A549 (cell line): ENCODE results near the gene SPATA6L. TPM values are rescaled to one million over a fixed set of nuclear protein-coding genes. Genes with fewer than 3 reads are reported as not detected.
A peak's percentile ranks its signal among the peaks of the same experiment; 100 is the strongest.

Experiments
- ATAC-seq, 2 experiments: fragments of 200-7000 bp in 1 of 2; fragments of >200 bp in 1 of 2; cut with Nextera tagmentation in 1 of 2; cut with Tn5 transposase in 1 of 2; 3 replicates each; pipeline versions ENCODE4 v1.8.0 to v1.9.1; 2018 to 2020; ENCODE audit warnings: mild to moderate bottlenecking in 1 of 2, moderate library complexity in 1 of 2
- CTCF ChIA-PET: fragments of 300-600 bp; sonication (Branson Sonifier 250); formaldehyde crosslinking; extraction: SDS; loops from one replicate; lab custom pipeline; 2021; ENCODE audit warnings: antibody characterized with exemption, inconsistent platforms; lab: Yijun Ruan, JAX
- POLR2A ChIA-PET: fragments of 350-600 bp; formaldehyde crosslinking; extraction: SDS; loops from one replicate; lab custom pipeline; 2021; ENCODE audit warnings: antibody characterized with exemption, inconsistent platforms; lab: Yijun Ruan, JAX
- DNase-seq, 2 experiments: peaks; one replicate each; pipeline versions ENCODE4 v3.0.0 to v3.0.0-alpha.2; 2011 to 2016; ENCODE audit warnings: low read depth in 1 of 2, low spot score in 1 of 2
- FAIRE-seq: peaks from 2 replicates; lab custom pipeline; 2011; peaks lifted over from hg19 to GRCh38; lab: Jason Lieb, UNC
- H3K27ac ChIP-seq, 2 experiments: fragments of >200 bp; sonication (Bioruptor Twin); formaldehyde crosslinking; 3 replicates each; pipeline ENCODE4 v1.5.1; 2016 to 2017
- H3K4me1 ChIP-seq: fragments of >200 bp; sonication (Bioruptor Twin); formaldehyde crosslinking; 3 replicates; pipeline ENCODE4 v1.6.1; 2016
- H3K4me2 ChIP-seq: fragments of >200 bp; sonication (Bioruptor Twin); formaldehyde crosslinking; 3 replicates; pipeline ENCODE4 v1.6.1; 2016
- H3K4me3 ChIP-seq: fragments of >200 bp; sonication (Bioruptor Twin); formaldehyde crosslinking; 3 replicates; pipeline ENCODE4 v1.5.1; 2016
- H3K9me3 ChIP-seq: fragments of >200 bp; sonication (Bioruptor Twin); formaldehyde crosslinking; 3 replicates; pipeline ENCODE4 v1.6.1; 2016
- ATOH8 ChIP-seq: fragments of 250-450 bp; sonication (Bioruptor Pico); IDR thresholded peaks from 2 replicates; pipeline ENCODE4 v1.5.0; 2020; ENCODE audit warnings: low read depth, mild to moderate bottlenecking, moderate library complexity
- BHLHE40 ChIP-seq: IDR thresholded peaks from 2 replicates; pipeline ENCODE4 v1.6.1; 2012; ENCODE audit warnings: low read depth, low read length, inconsistent platforms
- CBX2 ChIP-seq: fragments of 200-600 bp; sonication (generic); IDR thresholded peaks from 2 replicates; pipeline ENCODE4 v1.6.1; 2016; ENCODE audit warnings: low read depth, mild to moderate bottlenecking, borderline replicate concordance
- CHD2 ChIP-seq: fragments of 150-350 bp; IDR thresholded peaks from 2 replicates; pipeline ENCODE4 v1.6.1; 2014; ENCODE audit warnings: low read length; ENCODE audit not compliant: partially characterized antibody
- EHF ChIP-seq: fragments of 250-450 bp; sonication (Bioruptor Pico); IDR thresholded peaks from 2 replicates; pipeline ENCODE4 v1.5.0; 2020; ENCODE audit warnings: mild to moderate bottlenecking
- EHMT2 ChIP-seq: fragments of 200-600 bp; sonication (generic); IDR thresholded peaks from 2 replicates; pipeline ENCODE4 v1.6.1; 2016; ENCODE audit warnings: antibody characterized with exemption, low read depth, mild to moderate bottlenecking, moderate library complexity
- ESRRA ChIP-seq: fragments of 150-350 bp; IDR thresholded peaks from 2 replicates; pipeline ENCODE4 v1.6.1; 2014; ENCODE audit warnings: mild to moderate bottlenecking, low read length, borderline replicate concordance
- FOSL2 ChIP-seq, 2 experiments: fragments of 450-650 bp in 1 of 2; fragments of >200 bp in 1 of 2; sonication (Bioruptor Twin) in 1 of 2; formaldehyde crosslinking; IDR thresholded peaks; 2 replicates each; pipeline versions ENCODE4 v1.5.0 to v1.6.1; 2016 to 2020; ENCODE audit warnings: mild to moderate bottlenecking in 1 of 2, moderate library complexity in 1 of 2
- FOXS1 ChIP-seq: fragments of 250-450 bp; sonication (Bioruptor Pico); IDR thresholded peaks from 2 replicates; pipeline ENCODE4 v1.5.0; 2020; ENCODE audit warnings: mild to moderate bottlenecking, moderate library complexity
- HEYL ChIP-seq: fragments of 250-450 bp; sonication (Bioruptor Pico); IDR thresholded peaks from 2 replicates; pipeline ENCODE4 v1.8.0; 2021; ENCODE audit warnings: mild to moderate bottlenecking, moderate library complexity
- HMGXB4 ChIP-seq: fragments of 250-450 bp; sonication (Bioruptor Pico); IDR thresholded peaks from 2 replicates; pipeline ENCODE4 v1.5.0; 2021; ENCODE audit warnings: mild to moderate bottlenecking, moderate library complexity, borderline replicate concordance
- HOXB5 ChIP-seq: fragments of 250-450 bp; sonication (Bioruptor Pico); IDR thresholded peaks from 2 replicates; pipeline ENCODE4 v1.5.0; 2020; ENCODE audit warnings: mild to moderate bottlenecking, moderate library complexity
- JUNB ChIP-seq: fragments of >200 bp; sonication (Bioruptor Twin); formaldehyde crosslinking; IDR thresholded peaks from 2 replicates; pipeline ENCODE4 v1.6.1; 2016
- KDM1A ChIP-seq: fragments of 200-600 bp; sonication (generic); IDR thresholded peaks from 2 replicates; pipeline ENCODE4 v1.6.1; 2016; ENCODE audit warnings: low read depth, mild to moderate bottlenecking
- MAFK ChIP-seq: fragments of 450-650 bp; IDR thresholded peaks from 2 replicates; pipeline ENCODE4 v1.6.1; 2014; ENCODE audit not compliant: partially characterized antibody
- MYC ChIP-seq: IDR thresholded peaks from 2 replicates; pipeline ENCODE4 v1.6.1; 2012; ENCODE audit warnings: mild to moderate bottlenecking, inconsistent platforms, low read length, improper control_type of control experiment, borderline replicate concordance
- NFE2L2 ChIP-seq: fragments of 150-350 bp; conservative IDR thresholded peaks from 2 replicates; pipeline ENCODE4 v1.6.1; 2014; ENCODE audit warnings: low read length
- PBX3 ChIP-seq: IDR thresholded peaks from 2 replicates; pipeline ENCODE4 v1.6.1; 2012
- RAD21 ChIP-seq, 2 experiments: fragments of >200 bp in 1 of 2; sonication (Bioruptor Twin) in 1 of 2; formaldehyde crosslinking in 1 of 2; IDR thresholded peaks in 1 of 2; conservative IDR thresholded peaks in 1 of 2; 2 replicates in 1 of 2; 3 replicates in 1 of 2; pipeline ENCODE4 v1.6.1; 2012 to 2018; ENCODE audit warnings: inconsistent platforms in 1 of 2
- RARB ChIP-seq: fragments of 250-450 bp; sonication (Bioruptor Pico); IDR thresholded peaks from 2 replicates; pipeline ENCODE4 v1.8.0; 2021; ENCODE audit warnings: mild to moderate bottlenecking, moderate library complexity
- RFX5 ChIP-seq: fragments of 450-650 bp; IDR thresholded peaks from 2 replicates; pipeline ENCODE4 v1.7.1; 2014; ENCODE audit warnings: antibody characterized with exemption, mild to moderate bottlenecking, moderate library complexity
- SMC3 ChIP-seq: fragments of >200 bp; sonication (Bioruptor Twin); formaldehyde crosslinking; IDR thresholded peaks from 3 replicates; pipeline ENCODE4 v1.6.1; 2018; ENCODE audit warnings: inconsistent platforms
- TFCP2L1 ChIP-seq: fragments of 250-450 bp; sonication (Bioruptor Pico); IDR thresholded peaks from 2 replicates; pipeline ENCODE4 v1.5.0; 2021; ENCODE audit warnings: mild to moderate bottlenecking
- TP53 ChIP-seq: fragments of 250-450 bp; sonication (Bioruptor Pico); IDR thresholded peaks from 2 replicates; pipeline ENCODE4 v1.5.0; 2021; ENCODE audit warnings: mild to moderate bottlenecking, moderate library complexity
- ZNF302 ChIP-seq: fragments of 250-450 bp; sonication (Bioruptor Pico); IDR thresholded peaks from 2 replicates; pipeline ENCODE4 v1.9.0; 2021; ENCODE audit warnings: inconsistent platforms, mild to moderate bottlenecking, moderate library complexity
- WGBS: methylation state at CpG from one replicate; pipeline ENCODE4 v1.1.6; 2017; ENCODE audit errors: missing lambda C conversion rate; 5-methylcytosine and 5-hydroxymethylcytosine counted together
- polyA plus RNA-seq, 4 experiments: library from polyadenylated mRNA; depleted of rRNA in 3 of 4; stranded (reverse); fragments of >200 nt; fragmentation: RNase III in 1 of 4; extraction: RNeasy Plus Mini Kit Qiagen cat#74134 plus additional on column Dnase treatment in 1 of 4; gene quantifications; 2 replicates in 3 of 4; 3 replicates in 1 of 4; pipeline ENCODE4 v1.2.3, GENCODE V29; 2011 to 2017

SPATA6L gene
- polyA plus RNA-seq, 2 of the 4 experiments (the other 2 are of a cell fraction) = 0.99 to 6.6 TPM

GRCh38 chr9:4550777-4551484 is 115.3 kb downstream of the SPATA6L start:
- H3K27ac ChIP-seq = no peak overlapping the region
- TF ChIP-seq TFCP2L1 (CRISPR knock-in tag) (no peak), JUNB (no peak), MAFK (no peak), RARB (CRISPR knock-in tag) (no peak), CBX2 (no peak), EHMT2 (no peak), HMGXB4 (no peak), RAD21 (conservative IDR thresholded peaks at IDR 0.05 in 1 of 2, IDR thresholded peaks at IDR 0.05 in 1 of 2) (no peak), SMC3 (no peak), ESRRA (no peak), HEYL (CRISPR knock-in tag) (no peak), ATOH8 (no peak), EHF (CRISPR knock-in tag) (no peak), HOXB5 (CRISPR knock-in tag) (no peak), TP53 (CRISPR knock-in tag) (no peak), KDM1A (no peak), RFX5 (no peak), NFE2L2 (no peak)
- ChIA-PET CTCF (interaction anchor here (1.0 to 1.4 kb wide), 3 partner anchors 8 to 175 kb away, joined by 3 to 4 read pairs (median 3); no protein-coding TSS in a partner anchor), POLR2A (no interaction called here)
- 52% methylated on average over 4 of the region's 4 CpGs for WGBS
- H3K4me2 ChIP-seq = no peak overlapping the region
- FAIRE-seq (no peak), DNase-seq (no peak), ATAC-seq (no peak)
- no peaks in the 10 kb centered on the region for H3K9me3 ChIP-seq
- H3K4me1 ChIP-seq = peaks cover 10% of the 10 kb centered on the region; the same call in 2 of the 3 replicates
- no peak overlapping the region for H3K4me3 ChIP-seq

- FAIRE-seq (no peak), ATAC-seq (peak in 1 of 2 experiments; percentile 24; a peak in 1 of 6 replicates), DNase-seq (no peak)
- TF ChIP-seq MYC = no peak
- no peak for TF ChIP-seq FOSL2 (IDR thresholded peaks at IDR 0.05)
- TF ChIP-seq FOSL2 (CRISPR knock-in tag; IDR thresholded peaks at IDR 0.05) = no peak
- TF ChIP-seq PBX3 = no peak
- no peak for TF ChIP-seq ZNF302 (CRISPR knock-in tag)
- no peak for TF ChIP-seq JUNB
- TF ChIP-seq HOXB5 (CRISPR knock-in tag) = no peak
- no peak for TF ChIP-seq MAFK
- TF ChIP-seq ESRRA = no peak
- TF ChIP-seq ATOH8 = no peak
- TF ChIP-seq HMGXB4 = no peak
- TF ChIP-seq KDM1A = no peak
- no peak for TF ChIP-seq FOXS1 (CRISPR knock-in tag)
- TF ChIP-seq CHD2 = no peak
- no peak for TF ChIP-seq NFE2L2
- no peak for TF ChIP-seq BHLHE40
- ChIA-PET POLR2A (no interaction called here), CTCF (interaction anchor here (0.7 to 1.9 kb wide), 6 partner anchors 9 to 168 kb away, joined by 3 to 7 read pairs (median 4); no protein-coding TSS in a partner anchor)
- peaks cover 5% of the 10 kb centered on the region; the same call in 1 of the 3 replicates for H3K4me1 ChIP-seq
- no peaks in the 10 kb centered on the region for H3K9me3 ChIP-seq
- WGBS = 54% methylated on average over 4 of the region's 4 CpGs
- no peak overlapping the region for H3K27ac ChIP-seq
- H3K4me3 ChIP-seq = no peak overlapping the region
- H3K4me2 ChIP-seq = no peak overlapping the region
Observed at GRCh38 chr9:4549751-4550295, 116.5 kb downstream of the SPATA6L start.
